CD4-positive, CD25-positive, alpha-beta regulatory T cell (primary cell): ENCODE data around the gene KCNC1. TPM values are rescaled to one million over a fixed set of nuclear protein-coding genes. Genes with fewer than 3 reads are reported as not detected.

Experiments used
- ATAC-seq, 2 donors: fragments of 150-1000 bp; cut with Tn5 transposase; one replicate each; pipeline ENCODE4 v1.10.0; 2021; ENCODE audit warnings: low read depth in 2 of 2, moderate number of reproducible peaks in 2 of 2, moderate library complexity in 1 of 2
- DNase-seq, 3 donors: peaks; one replicate each; pipeline versions ENCODE4 v3.0.0 to v3.0.0-alpha.2; 2012 to 2022; ENCODE audit warnings: mixed read lengths in 1 of 3
- H3K27ac ChIP-seq: one replicate; pipeline ENCODE4 v1.7.0; 2013; ENCODE audit warnings: mild to moderate bottlenecking, low read length; ENCODE audit not compliant: insufficient read depth, poor library complexity, severe bottlenecking
- H3K27me3 ChIP-seq: one replicate; pipeline ENCODE4 v1.7.0; 2013; ENCODE audit warnings: low read length; ENCODE audit not compliant: control insufficient read depth, insufficient read depth
- H3K36me3 ChIP-seq: one replicate; pipeline ENCODE4 v1.7.0; 2013; ENCODE audit warnings: mild to moderate bottlenecking, low read length, moderate library complexity; ENCODE audit not compliant: control insufficient read depth, insufficient read depth
- H3K4me1 ChIP-seq: 2 replicates; pipeline ENCODE4 v1.7.0; 2013; ENCODE audit warnings: mild to moderate bottlenecking, low read length; ENCODE audit not compliant: insufficient read depth, control insufficient read depth, poor library complexity, severe bottlenecking
- H3K4me3 ChIP-seq: one replicate; pipeline ENCODE4 v1.7.0; 2013; ENCODE audit warnings: low read depth, mild to moderate bottlenecking, low read length, moderate library complexity
- H3K9me3 ChIP-seq, 2 experiments: 1 replicate in 1 of 2; 2 replicates in 1 of 2; pipeline ENCODE4 v1.7.0; 2013; ENCODE audit warnings: low read length in 2 of 2, mild to moderate bottlenecking in 1 of 2, moderate library complexity in 1 of 2; ENCODE audit not compliant: control insufficient read depth in 2 of 2
- H3K27ac Mint-ChIP-seq, 3 donors: one replicate each; pipeline ENCODE4 v1.8.0; 2020 to 2022; ENCODE audit warnings: mild to moderate bottlenecking in 3 of 3, mixed read lengths in 3 of 3, moderate library complexity in 2 of 3
- H3K27me3 Mint-ChIP-seq: one replicate; pipeline ENCODE4 v1.8.0; 2022; ENCODE audit warnings: mild to moderate bottlenecking, mixed read lengths
- H3K36me3 Mint-ChIP-seq: one replicate; pipeline ENCODE4 v1.8.0; 2020; ENCODE audit warnings: mixed read lengths
- H3K4me1 Mint-ChIP-seq, 4 donors: one replicate each; pipeline ENCODE4 v1.8.0; 2020 to 2022; ENCODE audit warnings: mixed read lengths in 4 of 4, mild to moderate bottlenecking in 1 of 4
- H3K4me3 Mint-ChIP-seq, 4 donors: one replicate each; pipeline ENCODE4 v1.8.0; 2020 to 2022; ENCODE audit warnings: mild to moderate bottlenecking in 4 of 4, mixed read lengths in 4 of 4, moderate library complexity in 3 of 4
- H3K9me3 Mint-ChIP-seq, 7 donors: one replicate each; pipeline ENCODE4 v1.8.0; 2020 to 2022; ENCODE audit warnings: mixed read lengths in 7 of 7, mild to moderate bottlenecking in 3 of 7, moderate library complexity in 2 of 7
- polyA plus RNA-seq, 4 donors: library from polyadenylated mRNA; unstranded; fragments of 300-500 nt; fragmentation: Illumina TruSeq; gene quantifications; one replicate each; pipeline ENCODE4 v1.2.3, GENCODE V29; 2021
- total RNA-seq: library from RNA; stranded (reverse); gene quantifications from one replicate; pipeline ENCODE4 v1.2.3, GENCODE V29; 2022

Gene KCNC1
- total and polyA plus RNA-seq, 5 donors from 2014 or later = 0.22 to 1.2 (median 0.47) TPM; not detected in 2

GRCh38 chr11:17742019-17742418 is 7.4 kb downstream of the KCNC1 start:
- H3K4me1 ChIP-seq = no peaks in the 10 kb centered on the region
- Mint-ChIP-seq H3K27me3 (peaks cover 23% of the 10 kb centered on the region), H3K4me3 (no peak overlapping the region)

GRCh38 chr11:17743026-17743807 is 8.6 kb downstream of the KCNC1 start:
- no peak overlapping the region for H3K27ac Mint-ChIP-seq
- H3K27ac ChIP-seq = no peak overlapping the region
- no peaks in the 10 kb centered on the region for H3K36me3 ChIP-seq
- ATAC-seq (no peak), DNase-seq (no peak)
- peaks cover 20% of the 10 kb centered on the region for H3K27me3 Mint-ChIP-seq
- no peaks in the 10 kb centered on the region for H3K36me3 Mint-ChIP-seq
- H3K9me3 Mint-ChIP-seq = no peaks in the 10 kb centered on the region
- H3K9me3 ChIP-seq = no peaks in the 10 kb centered on the region
- H3K4me3 Mint-ChIP-seq = no peak overlapping the region
- no peaks in the 10 kb centered on the region for H3K4me1 ChIP-seq
- no peak overlapping the region for H3K4me3 ChIP-seq
- H3K4me1 Mint-ChIP-seq = no peaks in the 10 kb centered on the region
- H3K27me3 ChIP-seq = no peaks in the 10 kb centered on the region

More at GRCh38 chr11:17742019-17742418, 7.4 kb downstream of the KCNC1 start:
- Mint-ChIP-seq H3K9me3 (no peaks in the 10 kb centered on the region), H3K4me1 (no peaks in the 10 kb centered on the region), H3K27ac (no peak overlapping the region), H3K36me3 (no peaks in the 10 kb centered on the region)
- Histone ChIP-seq H3K4me3 (no peak overlapping the region), H3K9me3 (no peaks in the 10 kb centered on the region), H3K36me3 (no peaks in the 10 kb centered on the region), H3K27ac (no peak overlapping the region), H3K27me3 (peaks cover 4% of the 10 kb centered on the region)
- no peak for ATAC-seq
- no peak for DNase-seq

GRCh38 chr11:17743808-17744119 is 9.2 kb downstream of the KCNC1 start:
- no peak overlapping the region for H3K4me3 Mint-ChIP-seq
- H3K9me3 ChIP-seq = no peaks in the 10 kb centered on the region
- DNase-seq (no peak), ATAC-seq (no peak)
- no peaks in the 10 kb centered on the region for H3K36me3 ChIP-seq
- no peaks in the 10 kb centered on the region for H3K27me3 ChIP-seq
- peaks cover 20% of the 10 kb centered on the region for H3K27me3 Mint-ChIP-seq
- no peaks in the 10 kb centered on the region for H3K9me3 Mint-ChIP-seq
- H3K4me1 Mint-ChIP-seq = no peaks in the 10 kb centered on the region
- H3K4me1 ChIP-seq = no peaks in the 10 kb centered on the region
- H3K36me3 Mint-ChIP-seq = no peaks in the 10 kb centered on the region
- no peak overlapping the region for H3K27ac ChIP-seq
- H3K27ac Mint-ChIP-seq = no peak overlapping the region
- no peak overlapping the region for H3K4me3 ChIP-seq

GRCh38 chr11:17744151-17744940 is 9.8 kb downstream of the KCNC1 start:
- Histone ChIP-seq H3K4me1 (no peaks in the 10 kb centered on the region), H3K36me3 (no peaks in the 10 kb centered on the region), H3K27me3 (no peaks in the 10 kb centered on the region), H3K9me3 (no peaks in the 10 kb centered on the region), H3K27ac (no peak overlapping the region), H3K4me3 (no peak overlapping the region)
- Mint-ChIP-seq H3K4me1 (no peaks in the 10 kb centered on the region), H3K9me3 (no peaks in the 10 kb centered on the region), H3K4me3 (no peak overlapping the region), H3K36me3 (no peaks in the 10 kb centered on the region), H3K27ac (no peak overlapping the region), H3K27me3 (peaks cover 20% of the 10 kb centered on the region)
- no peak for ATAC-seq
- no peak for DNase-seq

- no peaks in the 10 kb centered on the region for H3K36me3 Mint-ChIP-seq
Observed at GRCh38 chr11:17745023-17745772, 10.6 kb downstream of the KCNC1 start.

GRCh38 chr11:17746096-17746495 is 11.5 kb downstream of the KCNC1 start:
- H3K27ac Mint-ChIP-seq = no peak overlapping the region
- H3K4me3 ChIP-seq = no peak overlapping the region
- no peak overlapping the region for H3K27ac ChIP-seq
- no peaks in the 10 kb centered on the region for H3K27me3 ChIP-seq
- H3K36me3 ChIP-seq = no peaks in the 10 kb centered on the region
- ATAC-seq (no peak), DNase-seq (no peak)
- peaks cover 12% of the 10 kb centered on the region for H3K27me3 Mint-ChIP-seq
- no peaks in the 10 kb centered on the region for H3K4me1 ChIP-seq
- no peaks in the 10 kb centered on the region for H3K36me3 Mint-ChIP-seq
- no peak overlapping the region for H3K4me3 Mint-ChIP-seq
- H3K9me3 Mint-ChIP-seq = no peaks in the 10 kb centered on the region
- no peaks in the 10 kb centered on the region for H3K4me1 Mint-ChIP-seq
- H3K9me3 ChIP-seq = no peaks in the 10 kb centered on the region

More at GRCh38 chr11:17745023-17745772, 10.6 kb downstream of the KCNC1 start:
- Histone ChIP-seq H3K4me1 (no peaks in the 10 kb centered on the region), H3K9me3 (no peaks in the 10 kb centered on the region), H3K27ac (no peak overlapping the region), H3K4me3 (no peak overlapping the region), H3K27me3 (no peaks in the 10 kb centered on the region), H3K36me3 (no peaks in the 10 kb centered on the region)
- Mint-ChIP-seq H3K4me1 (no peaks in the 10 kb centered on the region), H3K27ac (no peak overlapping the region), H3K27me3 (peaks cover 17% of the 10 kb centered on the region), H3K4me3 (no peak overlapping the region), H3K9me3 (no peaks in the 10 kb centered on the region)
- ATAC-seq (no peak), DNase-seq (no peak)

- no peak overlapping the region for H3K27ac ChIP-seq
- no peaks in the 10 kb centered on the region for H3K4me1 ChIP-seq
- ATAC-seq (no peak), DNase-seq (no peak)
- Mint-ChIP-seq H3K4me1 (no peaks in the 10 kb centered on the region), H3K4me3 (no peak overlapping the region), H3K27ac (no peak overlapping the region), H3K27me3 (peaks cover 4% of the 10 kb centered on the region), H3K36me3 (no peaks in the 10 kb centered on the region), H3K9me3 (no peaks in the 10 kb centered on the region)
- H3K4me3 ChIP-seq = no peak overlapping the region
- H3K9me3 ChIP-seq = no peaks in the 10 kb centered on the region
- H3K27me3 ChIP-seq = no peaks in the 10 kb centered on the region
- no peaks in the 10 kb centered on the region for H3K36me3 ChIP-seq
Observed at GRCh38 chr11:17747131-17747955, 12.8 kb downstream of the KCNC1 start.
